Measurements from ENCODE around the gene IRF2BPL. TPM values are rescaled to one million over a fixed set of nuclear protein-coding genes. Genes with fewer than 3 reads are reported as not detected.

Gene IRF2BPL
- total RNA-seq, 1 donor from 2014 or later, result 14.5 TPM

GRCh38 chr14:77007975-77008421 lies 20.5 kb downstream of the IRF2BPL start:
- DNase-seq (no peak), ATAC-seq (ENCODE audit: low read depth) (no peak)
- no peaks in the 10 kb centered on the region for H3K36me3 Mint-ChIP-seq (ENCODE audit: low read depth)
- peaks cover 4% of the 10 kb centered on the region for H3K4me1 Mint-ChIP-seq
- TF ChIP-seq, protein P1, sequence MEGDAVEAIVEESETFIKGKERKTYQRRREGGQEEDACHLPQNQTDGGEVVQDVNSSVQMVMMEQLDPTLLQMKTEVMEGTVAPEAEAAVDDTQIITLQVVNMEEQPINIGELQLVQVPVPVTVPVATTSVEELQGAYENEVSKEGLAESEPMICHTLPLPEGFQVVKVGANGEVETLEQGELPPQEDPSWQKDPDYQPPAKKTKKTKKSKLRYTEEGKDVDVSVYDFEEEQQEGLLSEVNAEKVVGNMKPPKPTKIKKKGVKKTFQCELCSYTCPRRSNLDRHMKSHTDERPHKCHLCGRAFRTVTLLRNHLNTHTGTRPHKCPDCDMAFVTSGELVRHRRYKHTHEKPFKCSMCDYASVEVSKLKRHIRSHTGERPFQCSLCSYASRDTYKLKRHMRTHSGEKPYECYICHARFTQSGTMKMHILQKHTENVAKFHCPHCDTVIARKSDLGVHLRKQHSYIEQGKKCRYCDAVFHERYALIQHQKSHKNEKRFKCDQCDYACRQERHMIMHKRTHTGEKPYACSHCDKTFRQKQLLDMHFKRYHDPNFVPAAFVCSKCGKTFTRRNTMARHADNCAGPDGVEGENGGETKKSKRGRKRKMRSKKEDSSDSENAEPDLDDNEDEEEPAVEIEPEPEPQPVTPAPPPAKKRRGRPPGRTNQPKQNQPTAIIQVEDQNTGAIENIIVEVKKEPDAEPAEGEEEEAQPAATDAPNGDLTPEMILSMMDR (IDR thresholded peaks at IDR 0.05), result no peak
- no peak overlapping the region for H3K27ac Mint-ChIP-seq
- intact Hi-C loops (cut with micrococcal nuclease), result no loop called here
- peaks cover 7% of the 10 kb centered on the region for H3K27me3 Mint-ChIP-seq
- no peak overlapping the region for H3K4me3 Mint-ChIP-seq
- POLR2A ChIA-PET, result interaction anchor here (1.0 kb wide), 1 partner anchor 10 kb away, joined by 9 read pairs; no protein-coding TSS in a partner anchor
- CTCF ChIA-PET, result no interaction called here
- H3K9me3 Mint-ChIP-seq, result no peaks in the 10 kb centered on the region

DNA sequence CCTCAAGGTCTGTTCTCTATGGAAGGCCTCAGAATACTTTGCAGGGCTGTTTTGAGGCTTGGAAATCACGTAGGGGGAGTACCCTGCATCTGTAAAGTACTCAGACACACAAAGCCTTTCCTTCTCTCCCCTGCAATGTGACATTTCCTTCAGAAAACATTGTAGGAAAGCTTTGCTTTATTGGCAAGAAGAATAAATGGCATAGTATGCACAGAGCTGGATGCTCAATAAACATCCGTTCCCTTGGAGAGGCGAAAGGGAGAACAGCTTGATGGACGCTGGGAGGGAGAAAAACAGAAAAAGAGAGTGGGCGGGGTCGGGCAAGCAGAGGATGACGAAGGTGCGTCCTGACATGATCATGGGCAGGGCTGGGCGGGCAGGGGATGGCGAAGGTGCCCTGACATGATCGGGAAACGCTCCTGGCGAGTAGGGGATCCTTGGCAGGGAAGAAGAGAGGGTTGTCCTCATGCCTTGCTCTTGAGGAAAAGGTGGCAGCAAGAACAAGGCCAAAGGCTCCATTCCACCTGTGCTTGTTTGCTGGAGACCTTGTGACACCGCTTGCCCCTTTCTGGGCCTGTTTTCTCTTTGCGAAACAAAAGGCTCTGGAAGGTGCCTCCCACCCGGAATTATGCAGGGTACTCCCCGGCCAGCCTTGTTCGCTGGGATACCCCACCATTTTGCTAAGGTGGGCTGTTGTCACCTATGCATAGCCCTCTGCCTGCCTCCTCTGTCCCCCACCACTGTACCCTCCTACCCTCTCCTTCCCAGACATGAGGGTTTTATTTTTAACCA lies 21.1 kb downstream of the IRF2BPL start:
- ChIA-PET POLR2A (no interaction called here), CTCF (no interaction called here)
- DNase-seq, result no peak
- no peak for ATAC-seq (ENCODE audit: low read depth)
- TF ChIP-seq, protein P1 (IDR thresholded peaks at IDR 0.05), result no peak
- no peaks in the 10 kb centered on the region for H3K9me3 Mint-ChIP-seq
- H3K36me3 Mint-ChIP-seq (ENCODE audit: low read depth), result no peaks in the 10 kb centered on the region
- no peak overlapping the region for H3K27ac Mint-ChIP-seq
- H3K27me3 Mint-ChIP-seq, result peaks cover 5% of the 10 kb centered on the region
- intact Hi-C loops (cut with micrococcal nuclease), result no loop called here
- H3K4me3 Mint-ChIP-seq, result no peak overlapping the region
- peaks cover 4% of the 10 kb centered on the region for H3K4me1 Mint-ChIP-seq

DNA sequence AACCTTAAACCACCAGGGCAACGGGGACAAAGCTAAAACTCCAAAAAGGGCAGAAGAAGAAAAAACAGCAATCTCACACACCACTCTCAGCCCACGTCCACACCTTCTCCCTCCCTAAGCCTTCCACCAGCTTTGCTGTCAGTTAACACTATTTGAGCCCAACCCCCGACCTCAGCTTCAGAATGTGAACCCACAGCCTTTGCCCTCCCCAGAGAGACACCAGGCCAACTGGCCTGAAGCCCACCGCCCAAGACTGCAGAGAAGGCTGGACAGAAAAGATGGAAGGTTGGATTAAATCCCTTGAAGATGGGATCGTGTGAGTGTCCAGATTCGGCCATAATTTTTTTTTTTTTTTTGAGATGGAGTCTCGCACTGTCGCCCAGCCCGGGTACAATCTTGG lies 22.4 kb downstream of the IRF2BPL start:
- Mint-ChIP-seq H3K9me3 (no peaks in the 10 kb centered on the region), H3K4me1 (peaks cover 6% of the 10 kb centered on the region), H3K27ac (no peak overlapping the region), H3K27me3 (no peaks in the 10 kb centered on the region), H3K36me3 (ENCODE audit: low read depth) (no peaks in the 10 kb centered on the region), H3K4me3 (no peak overlapping the region)
- intact Hi-C loops (cut with micrococcal nuclease), result no loop called here
- DNase-seq (no peak), ATAC-seq (ENCODE audit: low read depth) (no peak)
- POLR2A ChIA-PET, result no interaction called here
- TF ChIP-seq, protein P1 (IDR thresholded peaks at IDR 0.05), result no peak
- CTCF ChIA-PET, result no interaction called here

- Mint-ChIP-seq H3K36me3 (ENCODE audit: low read depth) (no peaks in the 10 kb centered on the region), H3K27me3 (no peaks in the 10 kb centered on the region), H3K9me3 (no peaks in the 10 kb centered on the region), H3K4me3 (no peak overlapping the region), H3K4me1 (peaks cover 11% of the 10 kb centered on the region), H3K27ac (no peak overlapping the region)
- TF ChIP-seq, protein P1 (IDR thresholded peaks at IDR 0.05), result no peak
- no peak for DNase-seq
- intact Hi-C loops (cut with micrococcal nuclease), result no loop called here
- no peak for ATAC-seq (ENCODE audit: low read depth)
- ChIA-PET CTCF (no interaction called here), POLR2A (no interaction called here)
Observed at GRCh38 chr14:77005559-77005958, 22.9 kb downstream of the IRF2BPL start.

DNA sequence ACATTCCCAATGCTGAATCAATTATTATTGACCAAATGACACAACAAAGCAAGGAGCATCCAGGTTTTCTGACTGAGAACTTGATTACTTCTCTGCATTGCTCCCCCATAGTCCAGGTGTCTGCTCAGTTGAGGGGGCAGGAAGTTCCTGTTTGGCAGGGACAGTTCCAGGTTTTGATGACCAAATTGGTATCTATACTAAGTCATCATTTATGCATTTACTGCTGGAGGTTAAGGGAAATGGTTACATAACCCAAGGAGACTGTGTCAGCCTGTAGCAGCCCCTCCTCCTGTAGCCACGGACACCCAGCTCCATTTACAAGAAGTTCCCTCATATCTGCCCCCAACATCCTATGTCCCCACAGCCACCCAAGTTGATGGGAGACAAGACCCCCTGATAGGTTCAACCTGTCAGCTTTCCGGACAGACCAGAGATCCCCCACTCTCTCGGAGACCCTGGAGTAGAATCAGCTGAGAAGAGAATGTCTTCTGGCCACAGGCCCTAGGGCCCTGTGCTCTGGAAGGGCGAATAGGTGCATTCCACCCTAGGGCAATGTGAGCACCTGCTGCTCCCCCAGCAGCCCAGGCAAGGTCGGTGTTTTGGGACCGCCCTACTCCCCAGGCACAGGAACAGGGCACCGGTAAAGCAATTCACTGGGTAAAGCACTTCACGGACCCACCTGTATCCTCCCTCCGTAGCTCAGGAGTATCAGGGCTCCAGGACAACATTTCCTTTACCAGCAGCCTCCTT lies 23.6 kb downstream of the IRF2BPL start:
- Mint-ChIP-seq H3K4me3 (no peak overlapping the region), H3K9me3 (no peaks in the 10 kb centered on the region), H3K36me3 (ENCODE audit: low read depth) (no peaks in the 10 kb centered on the region), H3K27ac (no peak overlapping the region), H3K27me3 (no peaks in the 10 kb centered on the region), H3K4me1 (peaks cover 17% of the 10 kb centered on the region)
- POLR2A ChIA-PET, result interaction anchor here (0.6 kb wide), 1 partner anchor 14 kb away, joined by 3 read pairs; no protein-coding TSS in a partner anchor
- intact Hi-C loops (cut with micrococcal nuclease), result no loop called here
- ATAC-seq (ENCODE audit: low read depth) (no peak), DNase-seq (no peak)
- CTCF ChIA-PET, result no interaction called here
- TF ChIP-seq, protein P1 (IDR thresholded peaks at IDR 0.05), result no peak

Measured in activated B cell treated with CpG ODN at 0.5 μM for 24 hours (primary cell).